Loucy (cell line): ENCODE data around the gene DIP2B.

Source experiments
- H2AFZ ChIP-seq: fragments of 200-600 bp; sonication (generic); 2 replicates; pipeline ENCODE4 v1.6.0; 2016; ENCODE audit warnings: antibody characterized with exemption, mild to moderate bottlenecking, low read length, moderate library complexity
- H3F3A ChIP-seq: fragments of 200-600 bp; 2 replicates; pipeline ENCODE4 v1.6.0; 2016; ENCODE audit warnings: antibody characterized with exemption, low read depth, mild to moderate bottlenecking
- H3K27me3 ChIP-seq: fragments of 200-600 bp; sonication (generic); 2 replicates; pipeline ENCODE4 v1.6.1; 2014; ENCODE audit warnings: low read length, mild to moderate bottlenecking; ENCODE audit not compliant: insufficient read depth, poor library complexity, severe bottlenecking
- H3K36me3 ChIP-seq: fragments of 200-600 bp; sonication (generic); 2 replicates; pipeline ENCODE4 v1.6.1; 2016; ENCODE audit warnings: low read length; ENCODE audit not compliant: insufficient read depth
- H3K4me1 ChIP-seq: fragments of 200-600 bp; sonication (generic); 2 replicates; pipeline ENCODE4 v1.5.1; 2014; ENCODE audit warnings: low read length, mild to moderate bottlenecking; ENCODE audit not compliant: insufficient read depth, poor library complexity, severe bottlenecking
- H3K4me2 ChIP-seq: fragments of 200-600 bp; sonication (generic); 2 replicates; pipeline ENCODE4 v1.6.0; 2014; ENCODE audit warnings: antibody characterized with exemption, low read length, low read depth, mild to moderate bottlenecking; ENCODE audit not compliant: poor library complexity, severe bottlenecking
- H3K4me3 ChIP-seq: fragments of 200-600 bp; sonication (generic); 2 replicates; pipeline ENCODE4 v1.5.1; 2014; ENCODE audit warnings: low read length, mild to moderate bottlenecking, mixed read lengths; ENCODE audit not compliant: poor library complexity, severe bottlenecking
- H3K79me2 ChIP-seq: fragments of 200-600 bp; sonication (generic); 2 replicates; pipeline ENCODE4 v1.6.1; 2014; ENCODE audit warnings: low read length; ENCODE audit not compliant: insufficient read depth
- H3K9ac ChIP-seq: fragments of 200-600 bp; sonication (generic); 2 replicates; pipeline ENCODE4 v1.6.0; 2014; ENCODE audit warnings: mild to moderate bottlenecking, low read depth, low read length, moderate library complexity; ENCODE audit not compliant: poor library complexity, severe bottlenecking
- H3K9me2 ChIP-seq: fragments of 200-600 bp; sonication (generic); replicated peaks from 2 replicates; pipeline ENCODE4 v1.6.1; 2016; ENCODE audit warnings: low read depth, low read length, mixed read lengths
- H3K9me3 ChIP-seq: fragments of 200-600 bp; sonication (generic); 2 replicates; pipeline ENCODE4 v1.6.1; 2014; ENCODE audit warnings: mild to moderate bottlenecking, antibody characterized with exemption, low read length, low read depth; ENCODE audit not compliant: insufficient read depth
- H4K20me1 ChIP-seq: fragments of 200-600 bp; sonication (generic); 2 replicates; pipeline ENCODE4 v1.6.0; 2014; ENCODE audit warnings: antibody characterized with exemption, low read length, mild to moderate bottlenecking; ENCODE audit not compliant: insufficient read depth, poor library complexity, severe bottlenecking
- CTCF ChIP-seq: fragments of 200-600 bp; sonication (generic); conservative IDR thresholded peaks from 2 replicates; pipeline ENCODE4 v1.5.1; 2014; ENCODE audit warnings: mild to moderate bottlenecking, antibody characterized with exemption, low read length
- EZH2phosphoT487 ChIP-seq: fragments of 200-600 bp; IDR thresholded peaks from 2 replicates; pipeline ENCODE4 v1.6.1; 2018; ENCODE audit warnings: antibody characterized with exemption, mild to moderate bottlenecking, moderate library complexity, borderline replicate concordance

Gene DIP2B

GRCh38 chr12:50609292-50609874, 104.6 kb downstream of the DIP2B start:
- no peak overlapping the region for H3K9ac ChIP-seq
- peaks cover 4% of the 10 kb centered on the region for H4K20me1 ChIP-seq
- no peaks in the 10 kb centered on the region for H3K9me3 ChIP-seq
- no peaks in the 10 kb centered on the region for H3K27me3 ChIP-seq
- no peak overlapping the region for H3K4me3 ChIP-seq
- H3K4me2 ChIP-seq, result no peak overlapping the region
- H3K9me2 ChIP-seq, result no peaks in the 10 kb centered on the region
- no peak overlapping the region for H2AFZ ChIP-seq
- no peaks in the 10 kb centered on the region for H3F3A ChIP-seq
- peaks cover 6% of the 10 kb centered on the region; the same call in 1 of the 2 replicates for H3K36me3 ChIP-seq
- TF ChIP-seq EZH2phosphoT487 (no peak), CTCF (no peak)
- peaks cover 15% of the 10 kb centered on the region for H3K4me1 ChIP-seq
- H3K79me2 ChIP-seq, result peaks cover 76% of the 10 kb centered on the region

- H4K20me1 ChIP-seq, result peaks cover 4% of the 10 kb centered on the region
- no peaks in the 10 kb centered on the region for H3K9me2 ChIP-seq
- H3K79me2 ChIP-seq, result peaks cover 78% of the 10 kb centered on the region
- no peak overlapping the region for H3K4me2 ChIP-seq
- no peaks in the 10 kb centered on the region for H3K27me3 ChIP-seq
- H3F3A ChIP-seq, result no peaks in the 10 kb centered on the region
- no peak overlapping the region for H2AFZ ChIP-seq
- no peak overlapping the region for H3K9ac ChIP-seq
- H3K9me3 ChIP-seq, result no peaks in the 10 kb centered on the region
- H3K36me3 ChIP-seq, result peaks cover 6% of the 10 kb centered on the region; the same call in 1 of the 2 replicates
- TF ChIP-seq CTCF (no peak), EZH2phosphoT487 (no peak)
- H3K4me3 ChIP-seq, result no peak overlapping the region
- H3K4me1 ChIP-seq, result peaks cover 15% of the 10 kb centered on the region
These were observed 105.4 kb downstream of the DIP2B start for GRCh38 chr12:50610171-50610570.

- no peak overlapping the region for H2AFZ ChIP-seq
- no peaks in the 10 kb centered on the region for H3K27me3 ChIP-seq
- H3K4me2 ChIP-seq, result no peak overlapping the region
- no peak overlapping the region for H3K9ac ChIP-seq
- H3K9me3 ChIP-seq, result no peaks in the 10 kb centered on the region
- no peak overlapping the region for H3K4me3 ChIP-seq
- TF ChIP-seq CTCF (no peak), EZH2phosphoT487 (no peak)
- H4K20me1 ChIP-seq, result peaks cover 4% of the 10 kb centered on the region
- H3K4me1 ChIP-seq, result peaks cover 22% of the 10 kb centered on the region
- no peaks in the 10 kb centered on the region for H3K9me2 ChIP-seq
- H3K79me2 ChIP-seq, result peaks cover 79% of the 10 kb centered on the region
- H3K36me3 ChIP-seq, result peaks cover under 1% of the 10 kb centered on the region; the same call in 1 of the 2 replicates
- H3F3A ChIP-seq, result no peaks in the 10 kb centered on the region
These were observed 106.4 kb downstream of the DIP2B start for GRCh38 chr12:50611021-50611744.
